Activated CD8-positive, alpha-beta memory T cell treated with anti-CD3 and anti-CD28 coated beads for 24 hours (primary cell): Measurements from ENCODE around the gene GPR142.

Experiments used
- DNase-seq: peaks from one replicate; pipeline ENCODE4 v3.0.0-alpha.2; 2020

The GPR142 gene, protein sequence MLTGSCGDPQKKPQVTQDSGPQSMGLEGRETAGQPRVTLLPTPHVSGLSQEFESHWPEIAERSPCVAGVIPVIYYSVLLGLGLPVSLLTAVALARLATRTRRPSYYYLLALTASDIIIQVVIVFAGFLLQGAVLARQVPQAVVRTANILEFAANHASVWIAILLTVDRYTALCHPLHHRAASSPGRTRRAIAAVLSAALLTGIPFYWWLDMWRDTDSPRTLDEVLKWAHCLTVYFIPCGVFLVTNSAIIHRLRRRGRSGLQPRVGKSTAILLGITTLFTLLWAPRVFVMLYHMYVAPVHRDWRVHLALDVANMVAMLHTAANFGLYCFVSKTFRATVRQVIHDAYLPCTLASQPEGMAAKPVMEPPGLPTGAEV

DNA sequence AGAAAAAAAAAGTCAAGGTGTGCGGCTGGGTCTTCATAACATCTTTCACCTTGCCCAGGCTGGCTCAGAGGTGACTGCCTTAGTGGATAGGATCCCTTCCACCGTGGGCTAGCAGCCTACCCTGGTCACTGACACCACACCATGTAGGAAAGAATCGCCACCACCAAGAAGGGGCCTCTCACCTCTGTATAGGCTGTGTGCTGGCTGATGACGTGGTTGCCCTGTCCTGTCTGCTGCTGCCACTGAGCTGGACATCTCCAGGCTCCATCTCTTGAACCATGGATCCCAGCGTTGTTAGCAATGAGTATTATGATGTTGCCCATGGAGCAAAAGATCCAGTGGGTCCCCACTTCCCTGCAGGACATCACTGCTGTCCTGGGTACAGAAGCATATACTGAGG, at the start of gene GPR142:
Gene GPR142, plus strand, starts transcription at position 301 of the 400 bp plus-strand sequence. CDS start 2,035 bp downstream, outside the sequence.
- no peak for DNase-seq

DNA sequence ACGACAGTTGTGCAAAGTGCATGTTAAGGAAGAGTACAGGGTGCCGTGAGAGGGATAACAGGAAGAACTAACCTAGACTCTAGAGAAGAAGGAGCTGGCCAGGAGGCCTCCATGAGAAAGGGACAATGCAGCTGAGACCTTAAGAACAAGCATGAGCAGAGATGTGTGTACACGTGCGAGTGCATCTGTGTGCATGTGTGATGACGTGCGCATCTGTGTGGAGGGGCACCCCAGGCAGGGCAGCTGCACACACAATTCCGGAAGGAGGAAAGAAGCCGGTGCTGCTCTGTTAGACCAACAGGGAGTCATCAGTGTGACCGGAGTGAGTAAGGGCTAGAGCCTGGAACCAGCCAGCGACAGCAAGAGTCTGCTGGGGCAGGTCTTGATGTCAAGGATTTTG, 48.9 kb upstream of the GPR142 start:
- DNase-seq: no peak

DNA sequence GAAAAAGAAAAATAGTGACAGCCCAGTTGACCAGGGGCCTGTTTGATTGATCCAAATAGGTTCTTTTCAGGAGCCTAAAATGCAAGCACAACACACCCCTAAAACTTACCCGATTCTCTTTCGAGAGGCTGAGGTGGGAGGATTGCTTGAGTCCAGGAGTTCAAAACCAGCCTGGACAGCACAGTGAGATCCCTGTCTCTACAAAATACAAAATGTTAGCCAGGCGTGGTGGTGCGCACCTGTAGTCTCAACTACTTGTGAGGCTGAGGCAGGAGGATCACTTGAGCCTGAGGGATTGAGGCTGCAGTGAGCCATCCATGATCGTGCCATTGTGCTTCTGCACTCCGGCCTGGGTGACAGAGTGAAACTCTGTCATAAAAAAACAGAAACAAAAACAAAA, 42.8 kb upstream of the GPR142 start:
- DNase-seq: no peak

DNA sequence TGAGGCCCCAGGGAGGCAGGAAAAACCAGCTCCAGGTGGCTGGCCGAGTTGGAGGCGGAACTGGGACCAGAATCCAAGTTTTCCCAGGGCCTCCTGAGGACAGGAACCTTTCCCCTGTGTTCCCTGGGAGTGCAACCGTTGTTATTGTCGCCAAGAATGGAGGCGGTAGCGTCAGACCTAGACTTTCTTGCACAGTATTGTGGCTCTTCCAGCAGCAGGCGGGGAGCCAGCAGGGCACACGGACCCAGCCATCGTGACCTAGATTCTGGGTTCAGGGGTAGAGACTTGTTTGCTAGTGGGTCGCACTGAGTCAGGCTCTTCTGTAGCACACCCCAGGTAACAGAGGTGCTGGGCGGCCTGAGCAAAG, 41.9 kb upstream of the GPR142 start:
- no peak for DNase-seq

DNA sequence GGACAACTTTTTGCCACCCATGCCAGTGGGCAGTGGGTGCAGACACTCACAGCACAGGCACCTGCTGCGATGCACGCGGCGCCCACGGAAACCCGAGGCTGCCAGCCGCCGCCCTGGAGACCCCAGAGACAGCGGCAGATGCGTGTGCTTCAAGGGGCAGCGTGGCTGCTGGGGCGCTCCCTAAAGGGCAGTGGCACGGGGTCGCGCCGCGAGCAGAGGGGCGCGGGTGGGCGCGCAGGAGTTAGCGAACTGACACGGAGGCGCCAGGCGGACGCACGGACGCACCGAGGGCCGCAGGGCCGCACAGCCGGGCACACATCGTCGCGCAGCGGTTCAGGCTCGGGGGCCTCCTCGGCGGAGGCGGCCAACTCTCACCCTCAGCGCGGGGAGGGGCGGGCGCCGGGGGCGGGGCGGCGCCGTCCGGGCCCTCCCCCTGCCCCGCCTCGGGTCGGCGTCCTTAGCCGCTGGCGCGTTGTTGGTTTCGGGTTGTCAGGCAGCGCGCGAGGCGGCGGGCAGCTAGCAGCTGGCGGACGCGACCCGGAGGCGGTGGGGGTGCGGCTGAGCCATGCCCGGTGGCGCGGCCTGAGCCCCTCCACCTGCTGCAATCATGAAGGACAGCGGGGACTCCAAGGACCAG, 41.4 kb upstream of the GPR142 start, which contains the start of gene KIF19:
Gene KIF19, plus strand, starts transcription at position 484 of the 637 bp plus-strand sequence. Its CDS starts 124 bp downstream, at position 608.
- peak; percentile 81 for DNase-seq

DNA sequence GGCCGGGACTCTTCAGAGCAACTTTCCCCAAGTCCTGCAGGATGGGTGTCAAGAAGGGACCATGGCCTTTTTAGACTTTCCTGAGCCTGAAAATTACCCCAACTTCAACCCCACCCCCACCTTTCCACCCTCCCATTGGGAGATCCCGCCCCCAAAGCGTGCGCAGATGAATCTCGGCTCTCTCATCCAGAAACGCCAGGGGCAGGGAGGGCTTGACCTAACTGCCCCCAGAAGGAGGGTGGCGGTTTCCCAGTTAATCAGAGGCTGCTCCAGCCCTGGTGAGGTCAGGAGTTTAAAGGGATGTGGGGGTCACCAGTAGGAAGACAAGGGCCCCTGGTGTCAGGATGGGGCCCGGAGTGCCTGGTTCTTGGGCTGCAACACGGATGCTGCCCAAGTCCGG, 40.8 kb upstream of the GPR142 start:
- no peak for DNase-seq

DNA sequence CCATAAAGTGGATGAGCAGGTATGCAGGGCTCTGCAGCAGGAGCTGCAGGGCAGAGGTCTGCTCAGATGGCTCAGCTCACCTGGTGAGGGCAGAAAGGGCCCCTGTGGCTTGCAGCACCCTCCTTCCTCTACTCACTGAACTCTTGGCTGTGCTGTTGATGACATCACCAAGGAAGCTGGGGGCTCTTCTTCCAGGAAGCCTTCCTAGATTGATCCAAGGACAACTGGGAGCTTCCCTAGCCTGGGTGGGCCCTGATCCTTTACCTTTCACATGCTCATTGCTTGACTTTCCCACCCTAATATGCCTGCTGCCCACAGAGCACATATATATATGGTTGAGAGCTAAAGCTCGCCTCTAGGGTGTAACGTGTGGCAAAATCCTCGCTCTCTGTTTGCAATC, 38.8 kb upstream of the GPR142 start:
- DNase-seq: no peak

DNA sequence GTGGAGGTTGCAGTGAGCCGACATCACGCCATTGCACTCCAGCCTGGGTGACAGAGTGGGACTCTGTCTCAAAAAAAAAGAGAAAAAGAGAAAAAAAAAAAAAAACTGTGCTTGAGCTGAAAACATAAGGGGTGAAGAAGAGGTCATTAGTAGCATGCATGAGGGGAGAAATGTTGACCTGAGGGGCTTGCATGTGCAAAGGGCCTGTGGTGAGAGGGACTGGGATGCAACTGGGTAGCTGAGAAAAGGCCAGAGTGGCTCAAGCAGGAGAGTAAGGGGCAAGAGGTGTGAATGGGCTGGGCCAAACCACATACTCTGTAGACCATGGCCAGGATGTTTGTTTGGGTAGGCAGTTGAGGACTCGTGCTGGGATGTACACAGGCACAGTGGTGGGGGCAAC, 37.9 kb upstream of the GPR142 start:
- DNase-seq: no peak

DNA sequence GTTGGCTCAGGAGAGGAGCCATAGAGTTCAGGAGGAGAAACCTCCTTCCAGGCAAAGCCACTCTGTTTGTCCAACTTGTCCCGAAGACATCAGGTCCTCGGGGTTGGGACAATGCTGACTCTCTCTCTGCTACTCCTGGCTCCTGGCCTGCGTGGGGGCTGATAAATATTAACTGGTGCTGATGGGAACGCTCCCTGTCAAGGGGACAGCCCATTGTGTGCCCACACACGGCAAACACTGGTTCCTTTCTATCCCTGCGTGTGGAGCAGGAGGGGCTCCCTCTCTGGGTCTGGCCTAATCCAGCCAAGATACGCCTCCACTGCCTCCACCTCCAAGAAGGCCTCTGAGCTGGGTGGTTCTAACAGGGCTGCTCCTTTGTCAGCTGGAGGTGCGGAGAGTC, 36.9 kb upstream of the GPR142 start:
- DNase-seq: no peak

DNA sequence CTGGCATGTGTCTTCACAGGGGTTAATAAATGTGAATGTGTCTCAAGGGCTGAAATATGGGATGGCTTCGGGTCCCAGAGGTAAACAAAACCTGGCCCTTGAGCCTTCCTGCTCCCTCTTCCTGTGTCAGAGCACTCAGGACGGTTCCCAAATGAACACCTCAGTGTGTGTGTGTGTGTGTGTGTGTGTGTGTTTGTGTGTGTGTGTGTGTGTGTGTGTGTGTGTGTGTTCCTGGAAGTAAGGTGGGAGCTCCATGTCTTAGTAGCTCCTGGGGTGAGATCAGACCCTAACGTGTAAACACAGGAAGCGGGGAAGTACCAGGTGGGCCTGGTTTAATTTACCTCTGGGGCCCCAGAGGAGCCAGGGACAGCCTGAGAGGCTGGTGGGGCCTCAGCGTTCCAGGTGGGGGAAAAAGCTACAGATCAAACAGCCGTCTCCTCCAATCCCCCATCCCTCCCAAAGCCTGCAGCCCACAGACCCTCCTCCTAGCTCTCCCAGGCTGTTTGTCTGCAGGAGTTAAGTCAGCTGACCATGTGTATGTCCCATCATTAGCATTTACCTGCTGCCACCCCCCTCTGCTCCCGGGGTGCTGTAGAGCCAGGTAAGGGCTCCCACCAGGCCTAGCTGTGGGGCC, 35.2 kb upstream of the GPR142 start:
- no peak for DNase-seq

DNA sequence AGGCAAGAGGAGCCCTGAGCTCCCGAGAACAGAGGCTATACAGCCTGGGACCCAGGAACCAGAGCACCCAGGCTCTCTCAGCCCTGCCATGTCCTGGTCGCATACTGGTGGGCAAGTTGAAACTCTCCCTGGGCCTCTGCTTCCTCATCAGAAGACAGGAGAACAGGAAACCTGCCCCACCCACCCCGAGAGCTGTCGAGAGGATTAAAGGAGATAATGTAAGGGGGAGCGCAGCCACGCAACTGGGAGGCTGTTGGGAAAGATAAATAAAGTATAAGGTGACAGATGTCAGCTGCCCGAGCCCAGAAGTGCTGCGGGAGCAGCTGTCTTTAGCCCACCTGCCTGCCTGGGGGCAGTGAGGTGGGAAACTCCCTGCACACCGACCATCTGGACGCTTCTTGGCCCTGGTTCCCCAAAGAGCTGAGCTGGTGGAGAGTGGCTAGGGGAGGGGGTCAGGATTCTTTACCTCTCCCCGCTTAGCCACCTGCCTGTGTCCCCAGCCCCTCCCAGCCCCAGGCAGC, 34.5 kb upstream of the GPR142 start:
- DNase-seq: no peak

DNA sequence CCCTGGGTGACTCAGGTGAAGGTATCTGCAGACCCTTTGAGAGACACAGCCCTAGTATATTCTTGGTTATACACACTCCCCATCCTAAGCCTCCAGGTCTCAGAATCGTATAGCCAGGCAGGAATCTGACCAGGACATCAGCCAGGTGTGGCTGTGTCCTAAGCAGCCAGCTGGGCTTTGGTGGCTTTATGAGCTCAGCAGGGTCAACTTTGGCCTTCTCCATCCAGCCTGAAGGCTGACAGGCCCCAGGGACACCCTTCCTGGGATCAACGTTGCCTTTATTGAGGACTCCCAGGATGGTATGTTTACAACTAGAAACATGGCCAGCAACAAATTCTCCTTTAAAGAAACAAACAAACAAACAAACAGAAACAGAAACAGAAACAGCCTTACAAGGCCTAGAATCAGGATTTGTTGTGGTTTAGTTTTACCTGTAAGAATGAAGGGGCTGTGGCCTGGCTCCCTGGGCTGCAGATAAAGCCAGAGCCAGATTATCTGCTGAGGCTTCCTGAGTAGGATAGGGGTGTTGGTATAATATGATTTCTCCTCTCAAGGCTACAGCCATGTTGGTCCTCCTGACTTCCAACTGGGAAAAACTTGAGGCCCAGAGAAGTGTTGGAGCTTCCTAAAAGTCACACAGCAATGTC, 32.8 kb upstream of the GPR142 start:
- DNase-seq: no peak

DNA sequence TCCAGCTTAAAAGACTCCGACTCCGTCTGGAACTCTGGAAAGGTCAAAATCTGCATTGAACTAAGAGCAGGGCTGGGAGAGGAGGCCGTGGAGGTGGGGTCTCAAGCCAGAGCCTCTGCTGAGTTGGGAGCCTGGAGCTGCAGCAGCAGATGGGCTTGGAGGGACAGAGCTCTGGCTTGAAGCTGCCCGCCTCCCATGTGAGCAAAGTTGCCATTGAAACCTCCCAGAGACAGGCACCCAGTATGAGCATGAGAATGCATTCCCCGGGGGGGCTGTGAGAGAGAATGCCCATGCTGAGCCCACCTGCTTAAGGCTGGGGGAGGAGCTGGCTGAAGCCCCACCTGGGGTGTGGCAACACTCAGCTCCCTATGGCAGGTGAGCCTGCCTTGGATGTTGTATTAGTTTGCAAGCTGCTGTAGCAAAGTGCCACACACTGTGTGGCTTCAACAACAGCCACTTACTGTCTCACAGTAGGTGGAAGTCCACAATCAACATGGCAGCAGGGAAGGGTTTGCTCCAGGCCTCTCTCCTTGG, 31.7 kb upstream of the GPR142 start:
- no peak for DNase-seq

DNA sequence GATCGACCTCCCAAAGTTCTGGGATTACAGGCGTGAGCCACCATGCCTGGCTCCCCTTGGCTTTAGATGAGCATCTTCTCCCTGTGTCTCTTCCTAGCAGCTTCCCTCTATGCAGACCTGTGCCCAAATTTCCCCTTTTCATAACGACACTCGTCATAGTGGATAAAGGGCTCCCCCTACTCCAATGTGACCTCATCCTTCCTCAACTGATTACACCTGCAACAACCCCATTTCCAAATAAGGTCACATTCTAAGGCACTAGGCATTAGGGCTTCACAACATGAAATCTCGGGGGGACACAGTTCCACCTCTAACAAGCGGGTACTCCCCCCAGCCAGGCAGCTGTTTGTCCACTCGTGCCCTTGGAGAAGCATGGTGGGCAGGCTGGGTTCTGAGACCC, 31.0 kb upstream of the GPR142 start:
- no peak for DNase-seq

DNA sequence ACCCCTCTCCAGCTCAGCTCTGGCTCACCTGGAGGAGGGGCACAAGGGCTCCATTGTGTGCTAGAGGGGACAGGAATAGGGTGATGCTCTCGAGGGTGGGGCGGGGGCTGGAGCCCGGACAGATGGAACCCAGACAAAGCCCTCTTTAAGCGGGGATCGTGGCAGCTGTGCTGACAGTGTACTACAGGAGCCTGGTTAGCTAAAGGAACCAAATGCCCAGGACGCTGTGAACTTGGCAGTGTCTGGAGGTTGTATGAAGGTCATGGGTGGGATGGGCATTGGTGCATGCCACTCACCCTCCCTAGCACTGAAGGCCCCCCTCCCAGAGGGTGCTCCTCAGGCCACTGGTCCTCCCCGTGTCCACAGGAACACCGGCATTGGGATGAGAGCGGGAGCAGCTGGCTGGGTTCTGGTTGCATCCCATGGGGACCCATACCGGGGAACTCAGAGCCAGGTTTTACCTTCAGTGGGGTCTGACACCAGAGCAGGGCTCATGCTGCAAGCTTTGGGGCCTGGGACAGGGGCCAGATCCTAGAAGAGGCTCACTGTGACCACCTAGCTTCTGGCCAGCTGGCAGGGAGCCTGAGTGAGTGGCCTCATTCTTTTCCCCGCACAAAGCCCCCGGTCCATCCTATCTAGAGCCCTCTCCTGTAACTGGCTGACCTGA, 29.3 kb upstream of the GPR142 start:
- DNase-seq: no peak

DNA sequence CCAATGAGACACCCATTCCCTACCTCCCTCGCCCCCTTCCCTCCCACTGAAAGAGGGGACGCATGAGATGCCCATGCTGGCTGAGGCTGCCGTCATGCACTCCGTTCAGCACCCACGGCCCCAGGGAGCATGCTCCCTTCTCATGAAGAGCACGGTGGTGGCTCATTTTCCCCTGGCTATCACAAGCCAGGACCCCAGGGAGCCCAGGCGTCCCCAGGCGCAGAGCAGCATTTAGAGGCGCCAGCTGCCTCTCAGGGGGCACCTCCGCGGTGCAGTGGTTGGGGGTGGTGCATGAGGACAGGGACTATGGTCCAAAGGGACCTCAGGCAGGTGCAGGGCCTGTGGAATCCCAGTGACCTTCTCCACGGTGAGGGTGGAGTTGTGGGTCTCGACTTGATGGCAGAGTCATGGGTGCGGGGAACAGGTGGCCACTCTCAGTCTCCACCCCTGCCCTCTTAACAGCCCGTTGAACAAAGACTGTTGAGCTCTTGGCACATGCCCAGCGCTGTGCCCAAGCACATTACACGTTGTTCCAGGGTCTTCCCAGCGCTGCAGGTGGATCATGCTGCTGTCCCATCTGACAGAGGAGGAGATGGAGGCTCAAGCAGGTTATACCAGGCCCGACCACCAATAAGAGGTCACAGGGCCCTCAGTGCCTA, 27.6 kb upstream of the GPR142 start:
- DNase-seq: no peak

DNA sequence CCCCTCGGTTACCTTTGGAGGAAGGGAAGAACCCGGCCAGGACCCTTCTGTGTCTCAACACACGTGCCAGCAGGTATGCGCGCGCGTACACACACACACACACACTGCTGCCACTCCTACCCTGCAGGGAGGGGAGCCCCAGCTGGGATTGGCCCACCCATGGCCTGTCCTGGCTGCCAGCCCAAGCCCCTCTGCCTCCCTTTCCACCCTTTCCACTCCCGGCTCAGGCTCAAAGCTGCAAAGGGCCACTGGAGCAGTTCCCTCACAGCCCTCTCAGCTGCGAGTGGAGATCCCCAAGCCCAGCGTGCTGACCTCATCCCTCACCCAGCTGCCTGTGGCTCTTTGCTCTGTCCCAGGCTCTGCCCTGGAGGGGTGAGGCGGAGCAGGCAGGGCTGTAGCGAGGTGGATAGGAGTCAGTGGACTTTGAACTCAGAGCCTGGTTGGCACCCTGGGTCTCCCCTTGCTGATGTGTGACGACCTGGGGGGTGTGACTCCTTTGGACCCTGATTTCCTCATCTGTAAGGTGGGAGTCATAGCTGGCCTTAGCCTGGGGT, 26.8 kb upstream of the GPR142 start:
- DNase-seq: no peak

DNA sequence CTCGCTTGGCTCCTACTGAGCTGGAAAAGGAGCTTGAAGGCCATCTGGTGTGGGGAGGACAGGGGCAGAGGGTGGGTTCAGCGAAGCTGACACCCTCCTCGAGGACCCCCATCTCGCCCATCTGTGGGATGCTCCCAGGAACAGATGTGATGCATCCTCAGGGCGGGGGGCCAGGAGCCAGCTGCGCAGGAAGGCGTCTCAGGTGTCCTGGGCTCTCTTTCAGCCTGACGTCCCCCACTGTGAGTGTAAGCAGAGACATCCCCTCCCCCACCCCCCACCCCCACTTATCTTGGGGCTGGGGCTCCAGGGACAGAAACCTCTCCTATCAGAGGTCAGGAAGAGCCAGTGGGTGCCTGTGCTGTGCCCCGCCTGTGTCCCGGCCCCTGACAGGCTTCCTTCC, 25.1 kb upstream of the GPR142 start:
- DNase-seq: no peak

DNA sequence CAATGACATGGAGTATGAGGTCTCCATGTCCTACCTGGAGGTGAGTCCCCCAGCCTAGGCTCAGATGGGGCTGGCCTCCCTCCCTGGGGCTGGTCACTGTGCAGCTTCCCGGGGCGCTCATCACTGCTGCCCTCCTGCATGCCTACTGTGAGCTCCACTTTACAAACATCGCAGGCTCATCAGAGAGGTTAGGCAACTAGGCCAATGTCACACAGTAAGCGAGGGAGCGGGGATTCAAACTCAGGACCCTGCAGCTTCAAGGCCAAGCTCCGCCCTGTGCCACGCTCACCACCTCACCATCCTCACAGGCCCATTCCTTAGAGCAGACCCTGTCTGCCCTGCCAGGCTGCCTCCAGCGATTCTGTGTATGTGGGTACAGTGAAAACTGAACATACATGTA, 24.2 kb upstream of the GPR142 start:
- no peak for DNase-seq

DNA sequence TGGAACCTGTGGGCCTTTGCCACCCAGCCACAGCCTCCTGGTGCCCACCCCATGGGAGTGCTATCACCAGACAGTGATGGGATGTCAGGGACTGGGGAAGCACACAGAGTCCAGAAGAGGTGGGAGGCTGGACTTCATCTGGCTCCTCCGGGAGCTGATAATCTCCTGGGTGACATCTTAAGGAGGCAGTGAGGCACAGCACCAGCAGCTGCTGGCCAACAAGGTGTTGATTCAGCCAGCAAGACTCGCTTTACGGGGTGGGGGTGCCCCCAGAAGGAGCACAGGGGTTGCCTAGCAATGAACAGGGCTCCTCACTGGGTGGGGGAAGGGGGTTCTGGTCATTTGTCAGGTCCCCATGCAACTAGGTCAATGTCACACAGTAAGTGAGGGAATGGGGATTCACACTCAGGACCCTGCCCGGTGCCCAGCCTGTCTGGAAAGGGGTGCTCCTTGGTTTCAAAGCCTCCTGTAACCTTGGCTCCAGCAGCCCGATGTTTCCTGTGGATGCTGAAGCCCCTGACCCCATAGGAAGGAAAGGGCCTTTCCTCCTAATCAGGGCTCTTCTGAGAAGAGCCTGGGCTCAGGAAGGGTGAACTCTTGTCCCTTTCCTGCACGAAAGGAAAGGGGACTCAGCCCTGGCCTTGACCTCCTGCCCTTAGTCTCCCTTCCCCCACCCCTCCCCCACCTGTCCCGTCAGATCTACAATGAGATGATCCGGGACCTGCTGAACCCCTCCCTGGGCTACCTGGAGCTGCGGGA, 23.6 kb upstream of the GPR142 start:
- DNase-seq: no peak

DNA sequence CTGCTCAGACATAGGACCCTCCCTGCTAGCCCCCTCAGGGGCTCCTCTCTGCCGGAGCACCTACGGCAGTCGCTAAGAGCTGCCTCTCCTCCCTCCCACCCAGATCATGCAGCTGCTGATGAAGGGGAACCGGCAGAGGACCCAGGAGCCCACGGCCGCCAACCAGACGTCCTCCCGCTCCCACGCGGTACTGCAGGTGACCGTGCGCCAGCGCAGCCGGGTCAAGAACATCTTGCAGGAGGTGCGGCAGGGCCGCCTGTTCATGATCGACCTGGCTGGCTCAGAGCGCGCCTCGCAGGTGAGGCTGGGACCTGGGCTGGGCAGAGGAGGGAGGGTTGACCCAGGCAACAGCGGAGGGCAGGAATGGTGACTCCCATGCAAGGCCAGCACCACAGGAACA, 22.6 kb upstream of the GPR142 start:
- DNase-seq: no peak
